Endothelial cell of umbilical vein (primary cell): ENCODE measurements around the gene GALNT13. TPM values are rescaled to one million over a fixed set of nuclear protein-coding genes. Genes with fewer than 3 reads are reported as not detected.
A peak's percentile ranks its signal among the peaks of the same experiment; 100 is the strongest.

Experiments
- BruUV-seq: library from RNA; stranded (reverse); fragments of 400-500 nt; replicated peaks from 2 replicates; lab custom pipeline; 2021; lab: Mats Ljungman, UMichigan
- CTCF ChIA-PET: fragments of 300-600, 350-600 bp; sonication (Branson Sonifier 250); formaldehyde crosslinking; loops from one replicate; lab custom pipeline; 2021; ENCODE audit warnings: antibody characterized with exemption, inconsistent platforms; lab: Charles Lee
- POLR2A ChIA-PET: fragments of 300-600, 350-600 bp; sonication (Branson Sonifier 250); formaldehyde crosslinking; loops from one replicate; lab custom pipeline; 2021; ENCODE audit warnings: antibody characterized with exemption, inconsistent platforms; lab: Charles Lee
- DNase-seq: peaks from one replicate; pipeline ENCODE4 v3.0.0-alpha.2; 2011; ENCODE audit warnings: low read depth, low spot score
- FAIRE-seq: peaks from 2 replicates; lab custom pipeline; 2011; peaks lifted over from hg19 to GRCh38; lab: Jason Lieb, UNC
- H2AFZ ChIP-seq: 2 replicates; pipeline ENCODE4 v1.6.0; 2012; ENCODE audit warnings: low read depth, low read length, control low read depth, inconsistent platforms
- H3K27ac ChIP-seq: 2 replicates; pipeline ENCODE4 v1.5.1; 2011; ENCODE audit warnings: low read depth, mild to moderate bottlenecking, control low read depth, low read length, moderate library complexity; ENCODE audit not compliant: insufficient read depth
- H3K27me3 ChIP-seq, 2 experiments: 2 replicates each; pipeline versions ENCODE4 v1.6.0 to v1.6.1; 2011; ENCODE audit warnings: low read length in 2 of 2, mixed read lengths in 1 of 2; ENCODE audit not compliant: control insufficient read depth in 2 of 2, insufficient read depth in 2 of 2
- H3K36me3 ChIP-seq, 2 experiments: 2 replicates in 1 of 2; 3 replicates in 1 of 2; pipeline ENCODE4 v1.5.1; 2011; ENCODE audit warnings: low read length in 2 of 2, mild to moderate bottlenecking in 1 of 2, moderate library complexity in 1 of 2; ENCODE audit not compliant: control insufficient read depth in 2 of 2, insufficient read depth in 2 of 2; ENCODE audit errors: extremely low read depth in 1 of 2
- H3K4me1 ChIP-seq: 3 replicates; pipeline ENCODE4 v1.5.1; 2011; ENCODE audit warnings: mild to moderate bottlenecking, low read length; ENCODE audit not compliant: control insufficient read depth, insufficient read depth; ENCODE audit errors: extremely low read depth
- H3K4me2 ChIP-seq: 2 replicates; pipeline ENCODE4 v1.6.1; 2011; ENCODE audit warnings: low read length, control low read depth, mixed read lengths; ENCODE audit not compliant: insufficient read depth
- H3K4me3 ChIP-seq, 3 experiments: fragments of 200-600 bp in 1 of 3; sonication (generic), shearing (Covaris generic) in 1 of 3; replicated peaks in 1 of 3; 2 replicates each; pipeline ENCODE4 v1.5.1; 2011 to 2016; ENCODE audit warnings: control low read depth in 3 of 3, low read length in 3 of 3, mild to moderate bottlenecking in 2 of 3, inconsistent platforms in 1 of 3, low read depth in 1 of 3, moderate library complexity in 1 of 3; ENCODE audit not compliant: insufficient read depth in 1 of 3
- H3K79me2 ChIP-seq: 2 replicates; pipeline ENCODE4 v1.6.0; 2012; ENCODE audit warnings: low read length, inconsistent platforms; ENCODE audit not compliant: control insufficient read depth, insufficient read depth
- H3K9ac ChIP-seq: replicated peaks from 2 replicates; pipeline ENCODE3; 2011; ENCODE audit warnings: low read length, control low read depth; ENCODE audit not compliant: insufficient read depth; ENCODE audit errors: extremely low read depth
- H3K9me1 ChIP-seq: replicated peaks from 3 replicates; pipeline ENCODE4 v1.6.0; 2011; ENCODE audit warnings: mild to moderate bottlenecking, low read length; ENCODE audit not compliant: control insufficient read depth, insufficient read depth; ENCODE audit errors: extremely low read depth
- H3K9me3 ChIP-seq: replicated peaks from 2 replicates; pipeline ENCODE4 v1.5.1; 2012; ENCODE audit warnings: low read length, inconsistent platforms; ENCODE audit not compliant: control insufficient read depth, insufficient read depth
- H4K20me1 ChIP-seq: replicated peaks from 2 replicates; pipeline ENCODE3; 2011; ENCODE audit warnings: mild to moderate bottlenecking, low read length; ENCODE audit not compliant: control insufficient read depth, insufficient read depth; ENCODE audit errors: extremely low read depth
- FOS ChIP-seq: IDR thresholded peaks from 2 replicates; pipeline ENCODE4 v1.6.1; 2011; ENCODE audit warnings: mild to moderate bottlenecking, low read length, moderate library complexity, borderline replicate concordance; ENCODE audit not compliant: insufficient read depth
- GATA2 ChIP-seq: IDR thresholded peaks from 2 replicates; pipeline ENCODE4 v1.7.0; 2011; ENCODE audit warnings: low read depth, mild to moderate bottlenecking, moderate library complexity, mixed read lengths, low read length; ENCODE audit not compliant: insufficient read length, insufficient read depth
- JUN ChIP-seq: IDR thresholded peaks from 2 replicates; pipeline ENCODE4 v1.6.1; 2011; ENCODE audit warnings: borderline replicate concordance, low read depth; ENCODE audit not compliant: insufficient read length, insufficient read depth
- MYC ChIP-seq: IDR thresholded peaks from one replicate; pipeline ENCODE4 v1.6.1; 2011; ENCODE audit warnings: mild to moderate bottlenecking, low read depth, low read length
- POLR2AphosphoS5 ChIP-seq: IDR thresholded peaks from 2 replicates; pipeline ENCODE4 v1.6.1; 2012; ENCODE audit warnings: low read depth, mild to moderate bottlenecking, control low read depth, low read length, moderate library complexity; ENCODE audit not compliant: insufficient read depth
- dilution Hi-C: fragments of 300-500 bp; cut with MboI; formaldehyde crosslinking; loops from one replicate; pipeline ENCODE4 v1.15.0; 2019; ENCODE audit warnings: low sequenced_read_pairs; ENCODE audit not compliant: extremely low pct_ligation_motif_present
- intact Hi-C: fragments of 100-400 bp; cut with micrococcal nuclease; formaldehyde crosslinking; loops from one replicate; pipeline ENCODE4 v1.10.0; 2022
- polyA plus RNA-seq, 4 experiments: library from polyadenylated mRNA; depleted of rRNA in 3 of 4; stranded (reverse) in 3 of 4; unstranded in 1 of 4; fragments of >200 nt; gene quantifications; 2 replicates each; pipeline versions ENCODE4 v1.2.1 to v1.2.3, GENCODE V29; 2011 to 2012; ENCODE audit warnings: missing spikeins in 1 of 4
- total RNA-seq: library from RNA; stranded (reverse); gene quantifications from 2 replicates; pipeline ENCODE4 v1.2.3, GENCODE V29; 2021
- TF ChIP-seq, protein P1 (sequence below), 2 donors: IDR thresholded peaks; 1 replicate in 1 of 2; 2 replicates in 1 of 2; pipeline ENCODE4 v1.5.1; 2011; ENCODE audit warnings: low read length in 2 of 2, mild to moderate bottlenecking in 2 of 2, moderate library complexity in 2 of 2, control low read depth in 1 of 2, inconsistent platforms in 1 of 2, low read depth in 1 of 2; ENCODE audit not compliant: insufficient read depth in 1 of 2; ENCODE audit errors: extremely low read depth in 1 of 2

GALNT13 gene
- total and polyA plus RNA-seq, 2 donors (not counting 3 experiments of a cell fraction or from before 2014, with no cell fraction given): 0.06 TPM; not detected in 1

DNA sequence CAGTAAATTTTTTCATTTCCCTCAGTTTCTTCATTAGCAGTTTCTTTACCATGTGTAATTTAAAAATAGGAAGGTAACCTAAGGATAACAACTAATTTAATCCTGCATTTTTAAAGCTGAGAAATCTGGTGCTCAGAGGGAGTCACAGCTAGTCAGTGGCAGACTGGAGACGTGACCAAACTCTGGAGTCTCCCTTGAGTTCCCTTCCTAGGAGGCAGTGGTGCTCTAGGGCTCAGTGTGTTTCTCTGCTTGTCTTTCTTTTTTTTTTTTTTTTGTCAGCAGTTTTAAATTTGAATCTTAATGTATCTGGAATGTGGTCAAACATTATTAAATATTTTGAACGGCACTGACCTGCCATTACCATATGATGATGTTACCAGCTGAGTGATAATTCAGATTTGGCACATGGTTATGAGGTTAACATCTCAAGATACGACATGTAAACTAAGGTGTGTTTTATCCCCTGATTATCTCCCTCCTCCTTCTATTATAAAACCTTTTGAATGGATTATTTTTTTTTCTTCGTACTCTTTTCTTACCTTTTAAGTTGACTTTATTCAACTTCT lies 226.2 kb downstream of the GALNT13 start:
- Histone ChIP-seq H2AFZ (no peak overlapping the region), H3K27ac (no peak overlapping the region), H3K79me2 (no peaks in the 10 kb centered on the region), H3K27me3 (no peaks in the 10 kb centered on the region), H3K9ac (no peak overlapping the region), H3K4me1 (no peaks in the 10 kb centered on the region), H3K9me3 (no peaks in the 10 kb centered on the region), H3K4me2 (no peak overlapping the region), H3K4me3 (no peak overlapping the region), H4K20me1 (no peaks in the 10 kb centered on the region), H3K9me1 (no peaks in the 10 kb centered on the region), H3K36me3 (no peaks in the 10 kb centered on the region)
- FAIRE-seq (no peak), DNase-seq (no peak)
- intact Hi-C loops: no loop called here
- TF ChIP-seq POLR2AphosphoS5: no peak
- BruUV-seq: no TSS peak
- dilution Hi-C loops: no loop called here
- ChIA-PET POLR2A (interaction anchor here (0.7 kb wide), 1 partner anchor 9 kb away, joined by 6 read pairs; no protein-coding TSS in a partner anchor), CTCF (no interaction called here)

DNA sequence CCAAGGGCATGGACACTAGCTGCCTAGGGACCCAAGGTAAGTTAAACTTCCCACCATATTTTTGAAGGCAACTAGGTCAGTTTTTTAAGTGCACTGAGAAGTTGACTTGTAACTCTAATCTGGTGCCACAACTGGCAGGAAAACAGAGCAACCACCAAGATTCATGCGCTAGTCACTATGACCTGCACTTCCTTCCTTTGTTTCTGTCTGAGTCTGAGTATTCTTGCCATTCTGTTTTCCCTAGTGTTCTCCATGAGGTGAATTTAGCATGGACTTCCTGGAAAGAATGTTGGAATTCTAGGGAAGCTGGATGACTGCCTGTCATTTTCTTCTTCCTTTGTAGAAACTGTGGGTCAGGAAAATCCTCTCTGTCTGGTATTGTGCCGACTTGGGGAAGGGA lies 249.0 kb downstream of the GALNT13 start:
- dilution Hi-C loops: no loop called here
- FAIRE-seq: peak; percentile 85
- peak; percentile 56 for DNase-seq

More for the DNA sequence above, 249.0 kb downstream of the GALNT13 start:
- peak overlapping the region; percentile 75 for H3K27ac ChIP-seq
- H3K9ac ChIP-seq: no peak overlapping the region
- no TSS peak for BruUV-seq
- POLR2A ChIA-PET: no interaction called here
- H3K4me2 ChIP-seq: peak overlapping the region; percentile 59
- no peaks in the 10 kb centered on the region for H3K27me3 ChIP-seq
- H3K36me3 ChIP-seq: no peaks in the 10 kb centered on the region
- peak overlapping the region; percentile 58 for H2AFZ ChIP-seq
- H3K4me3 ChIP-seq: no peak overlapping the region
- H3K9me1 ChIP-seq: no peaks in the 10 kb centered on the region
- H3K4me1 ChIP-seq: peaks cover 12% of the 10 kb centered on the region
- H4K20me1 ChIP-seq: no peaks in the 10 kb centered on the region
- no peaks in the 10 kb centered on the region for H3K9me3 ChIP-seq
- intact Hi-C loops: no loop called here
- TF ChIP-seq MYC: no peak
- TF ChIP-seq JUN: peak; percentile 40
- TF ChIP-seq GATA2: peak; percentile 48
- TF ChIP-seq FOS: peak; percentile 39
- TF ChIP-seq POLR2AphosphoS5: peak; percentile 68
- TF ChIP-seq, protein P1, sequence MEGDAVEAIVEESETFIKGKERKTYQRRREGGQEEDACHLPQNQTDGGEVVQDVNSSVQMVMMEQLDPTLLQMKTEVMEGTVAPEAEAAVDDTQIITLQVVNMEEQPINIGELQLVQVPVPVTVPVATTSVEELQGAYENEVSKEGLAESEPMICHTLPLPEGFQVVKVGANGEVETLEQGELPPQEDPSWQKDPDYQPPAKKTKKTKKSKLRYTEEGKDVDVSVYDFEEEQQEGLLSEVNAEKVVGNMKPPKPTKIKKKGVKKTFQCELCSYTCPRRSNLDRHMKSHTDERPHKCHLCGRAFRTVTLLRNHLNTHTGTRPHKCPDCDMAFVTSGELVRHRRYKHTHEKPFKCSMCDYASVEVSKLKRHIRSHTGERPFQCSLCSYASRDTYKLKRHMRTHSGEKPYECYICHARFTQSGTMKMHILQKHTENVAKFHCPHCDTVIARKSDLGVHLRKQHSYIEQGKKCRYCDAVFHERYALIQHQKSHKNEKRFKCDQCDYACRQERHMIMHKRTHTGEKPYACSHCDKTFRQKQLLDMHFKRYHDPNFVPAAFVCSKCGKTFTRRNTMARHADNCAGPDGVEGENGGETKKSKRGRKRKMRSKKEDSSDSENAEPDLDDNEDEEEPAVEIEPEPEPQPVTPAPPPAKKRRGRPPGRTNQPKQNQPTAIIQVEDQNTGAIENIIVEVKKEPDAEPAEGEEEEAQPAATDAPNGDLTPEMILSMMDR (IDR thresholded peaks at IDR 0.05; ENCODE audit: extremely low read depth in 1 of 2, insufficient read depth in 1 of 2, low read depth in 1 of 2, low read length in 2 of 2): no peak
- CTCF ChIA-PET: no interaction called here
- no peaks in the 10 kb centered on the region for H3K79me2 ChIP-seq
